Osteocyte (in vitro differentiated cells): Measurements from ENCODE around the gene KRTAP5-2. TPM values are rescaled to one million over a fixed set of nuclear protein-coding genes. Genes with fewer than 3 reads are reported as not detected.

ENCODE experiments used
- DNase-seq: peaks from one replicate; pipeline ENCODE4 v3.0.0; 2021; ENCODE audit warnings: mixed read lengths; ENCODE audit not compliant: unreplicated experiment; ENCODE audit errors: extremely low spot score
- H3K27ac Mint-ChIP-seq: one replicate; pipeline ENCODE4 v1.8.0; 2021; ENCODE audit warnings: mild to moderate bottlenecking, mixed read lengths; ENCODE audit not compliant: unreplicated experiment
- H3K27me3 Mint-ChIP-seq: one replicate; pipeline ENCODE4 v1.8.0; 2021; ENCODE audit warnings: mixed read lengths; ENCODE audit not compliant: unreplicated experiment
- H3K36me3 Mint-ChIP-seq: one replicate; pipeline ENCODE4 v1.8.0; 2021; ENCODE audit warnings: mixed read lengths; ENCODE audit not compliant: unreplicated experiment
- H3K4me1 Mint-ChIP-seq: one replicate; pipeline ENCODE4 v1.8.0; 2021; ENCODE audit warnings: mixed read lengths; ENCODE audit not compliant: unreplicated experiment
- H3K4me3 Mint-ChIP-seq: one replicate; pipeline ENCODE4 v1.8.0; 2021; ENCODE audit warnings: mild to moderate bottlenecking, moderate library complexity, mixed read lengths; ENCODE audit not compliant: unreplicated experiment
- H3K9me3 Mint-ChIP-seq: one replicate; pipeline ENCODE4 v1.8.0; 2021; ENCODE audit warnings: mixed read lengths; ENCODE audit not compliant: unreplicated experiment
- CTCF ChIP-seq: fragments of 200-600 bp; sonication (generic); IDR thresholded peaks from 2 replicates; pipeline ENCODE4 v1.5.0; 2021; ENCODE audit warnings: antibody characterized with exemption, mild to moderate bottlenecking, moderate library complexity
- total RNA-seq: library from RNA; stranded (reverse); gene quantifications from 2 replicates; pipeline ENCODE4 v1.2.1, GENCODE V29; 2021

The KRTAP5-2 gene
- total RNA-seq, 1 donor from 2014 or later, result not detected

GRCh38 chr11:1564535-1565172, 33.4 kb downstream of the KRTAP5-2 start:
- Mint-ChIP-seq H3K27me3 (no peaks in the 10 kb centered on the region), H3K4me3 (no peak overlapping the region), H3K4me1 (peaks cover 16% of the 10 kb centered on the region), H3K27ac (no peak overlapping the region), H3K36me3 (peaks cover 4% of the 10 kb centered on the region), H3K9me3 (no peaks in the 10 kb centered on the region)
- DNase-seq, result peak; percentile 85
- TF ChIP-seq CTCF, result no peak

GRCh38 chr11:1563697-1564534, 34.2 kb downstream of the KRTAP5-2 start:
- no peak overlapping the region for H3K4me3 Mint-ChIP-seq
- H3K27me3 Mint-ChIP-seq, result no peaks in the 10 kb centered on the region
- no peak for DNase-seq
- TF ChIP-seq CTCF, result no peak
- H3K4me1 Mint-ChIP-seq, result peaks cover 20% of the 10 kb centered on the region
- no peak overlapping the region for H3K27ac Mint-ChIP-seq
- no peaks in the 10 kb centered on the region for H3K9me3 Mint-ChIP-seq
- H3K36me3 Mint-ChIP-seq, result peaks cover 4% of the 10 kb centered on the region

- no peak for DNase-seq
- H3K36me3 Mint-ChIP-seq, result peaks cover 4% of the 10 kb centered on the region
- peaks cover 26% of the 10 kb centered on the region for H3K4me1 Mint-ChIP-seq
- no peak overlapping the region for H3K4me3 Mint-ChIP-seq
- H3K27ac Mint-ChIP-seq, result no peak overlapping the region
- H3K27me3 Mint-ChIP-seq, result no peaks in the 10 kb centered on the region
- TF ChIP-seq CTCF, result no peak
- H3K9me3 Mint-ChIP-seq, result no peaks in the 10 kb centered on the region
Observed at GRCh38 chr11:1563149-1563638, 34.9 kb downstream of the KRTAP5-2 start.

GRCh38 chr11:1562469-1563148, 35.5 kb downstream of the KRTAP5-2 start:
- Mint-ChIP-seq H3K36me3 (peaks cover 4% of the 10 kb centered on the region), H3K27me3 (no peaks in the 10 kb centered on the region), H3K4me3 (no peak overlapping the region), H3K4me1 (peaks cover 30% of the 10 kb centered on the region), H3K27ac (no peak overlapping the region), H3K9me3 (no peaks in the 10 kb centered on the region)
- TF ChIP-seq CTCF, result no peak
- no peak for DNase-seq
